ENCODE measurements around the gene ZNF69. TPM values are rescaled to one million over a fixed set of nuclear protein-coding genes. Genes with fewer than 3 reads are reported as not detected.
"Not testable (repeated sequence)": the region's sequence is repeated elsewhere in the genome, so short reads cannot be mapped to it uniquely, and the experiment has no call there.

ZNF69 gene
- total RNA-seq, 1 donor from 2014 or later: 5.2 TPM

- intact Hi-C loops (cut with micrococcal nuclease): no loop called here
Measured at GRCh38 chr19:11942843-11943108, 55.2 kb downstream of the ZNF69 start.

GRCh38 chr19:11944656-11945055, 57.1 kb downstream of the ZNF69 start:
- intact Hi-C loops (cut with micrococcal nuclease): no loop called here
- H3K27ac ChIP-seq (replicated peaks): no peak overlapping the region
- H3K27me3 ChIP-seq (ENCODE audit: low read depth): no peaks in the 10 kb centered on the region
- TF ChIP-seq CTCF (IDR thresholded peaks at IDR 0.05; ENCODE audit: borderline replicate concordance): no peak
- no peak for DNase-seq
- H3K4me3 ChIP-seq: no peak overlapping the region
- no peaks in the 10 kb centered on the region for H3K4me1 ChIP-seq
- peaks cover 100% of the 10 kb centered on the region for H3K36me3 ChIP-seq
- peaks cover 99% of the 10 kb centered on the region for H3K9me3 ChIP-seq (replicated peaks)

More at GRCh38 chr19:11942843-11943108, 55.2 kb downstream of the ZNF69 start:
- no peak for TF ChIP-seq CTCF (IDR thresholded peaks at IDR 0.05; ENCODE audit: borderline replicate concordance)
- no peak overlapping the region for H3K4me3 ChIP-seq
- peaks cover 92% of the 10 kb centered on the region for H3K9me3 ChIP-seq (replicated peaks)
- H3K27me3 ChIP-seq (ENCODE audit: low read depth): no peaks in the 10 kb centered on the region
- H3K36me3 ChIP-seq: peaks cover 89% of the 10 kb centered on the region
- no peak for DNase-seq
- no peaks in the 10 kb centered on the region for H3K4me1 ChIP-seq
- H3K27ac ChIP-seq (replicated peaks): no peak overlapping the region

- Histone ChIP-seq H3K4me1 (no peaks in the 10 kb centered on the region), H3K9me3 (replicated peaks) (peaks cover 100% of the 10 kb centered on the region), H3K36me3 (peaks cover 93% of the 10 kb centered on the region), H3K27ac (replicated peaks) (no peak overlapping the region), H3K4me3 (no peak overlapping the region), H3K27me3 (ENCODE audit: low read depth) (no peaks in the 10 kb centered on the region)
- DNase-seq: no peak
- no peak for TF ChIP-seq CTCF (IDR thresholded peaks at IDR 0.05; ENCODE audit: borderline replicate concordance)
- intact Hi-C loops (cut with micrococcal nuclease): no loop called here
Measured at GRCh38 chr19:11948646-11949045, 61.1 kb downstream of the ZNF69 start.

- H3K27ac ChIP-seq (replicated peaks): no peak overlapping the region
- H3K36me3 ChIP-seq: peaks cover 88% of the 10 kb centered on the region
- H3K4me1 ChIP-seq: no peaks in the 10 kb centered on the region
- no peak overlapping the region for H3K4me3 ChIP-seq
- no peak for TF ChIP-seq CTCF (IDR thresholded peaks at IDR 0.05; ENCODE audit: borderline replicate concordance)
- intact Hi-C loops (cut with micrococcal nuclease): no loop called here
- peaks cover 100% of the 10 kb centered on the region for H3K9me3 ChIP-seq (replicated peaks)
- H3K27me3 ChIP-seq (ENCODE audit: low read depth): no peaks in the 10 kb centered on the region
- DNase-seq: no peak
Measured at GRCh38 chr19:11949201-11949600, 61.6 kb downstream of the ZNF69 start.

- H3K4me3 ChIP-seq; intact Hi-C loops (cut with micrococcal nuclease); H3K27ac ChIP-seq (replicated peaks); DNase-seq; H3K4me1 ChIP-seq; H3K27me3 ChIP-seq (ENCODE audit: low read depth): not testable (repeated sequence)
- peaks cover 83% of the 10 kb centered on the region for H3K36me3 ChIP-seq
- H3K9me3 ChIP-seq (replicated peaks): peaks cover 100% of the 10 kb centered on the region
Measured at GRCh38 chr19:11949614-11950080, 62.1 kb downstream of the ZNF69 start.

GRCh38 chr19:11950312-11950711, 62.7 kb downstream of the ZNF69 start:
- Histone ChIP-seq H3K27ac (replicated peaks) (no peak overlapping the region), H3K36me3 (peaks cover 77% of the 10 kb centered on the region), H3K9me3 (replicated peaks) (peaks cover 100% of the 10 kb centered on the region), H3K4me3 (no peak overlapping the region), H3K27me3 (ENCODE audit: low read depth) (no peaks in the 10 kb centered on the region), H3K4me1 (no peaks in the 10 kb centered on the region)
- TF ChIP-seq CTCF (IDR thresholded peaks at IDR 0.05; ENCODE audit: borderline replicate concordance): no peak
- DNase-seq: no peak
- intact Hi-C loops (cut with micrococcal nuclease): no loop called here

Other genes with a start within 250 kb of the ZNF69 start
- 3.3 TPM for gene ZNF823, start 148.8 kb upstream of the ZNF69 start, total RNA-seq
- gene ZNF441, start 120.8 kb upstream of the ZNF69 start, total RNA-seq: 4.3 TPM
- 2.4 TPM for gene ZNF491, start 89.3 kb upstream of the ZNF69 start, total RNA-seq
- gene ZNF440, start 73.5 kb upstream of the ZNF69 start, total RNA-seq: 3.7 TPM
- gene ZNF439, start 39.1 kb upstream of the ZNF69 start, total RNA-seq: 4.8 TPM
- gene ZNF700, start 37.3 kb downstream of the ZNF69 start, total RNA-seq: 3.3 TPM
- 3.1 TPM for gene ZNF763, start 77.3 kb downstream of the ZNF69 start, total RNA-seq
- gene ZNF433, start 147.9 kb downstream of the ZNF69 start, total RNA-seq: 3.4 TPM
- 0.16 TPM for gene ZNF878, start 165.2 kb downstream of the ZNF69 start, total RNA-seq
- gene ZNF844, start 176.9 kb downstream of the ZNF69 start, total RNA-seq: 16.4 TPM

Measured in left ventricle myocardium inferior (tissue), 1 donor.